ENCODE data around the gene NDUFB6.
"Not testable (repeated sequence)": the region's sequence is repeated elsewhere in the genome, so short reads cannot be mapped to it uniquely, and the experiment has no call there.

NDUFB6 gene

DNA sequence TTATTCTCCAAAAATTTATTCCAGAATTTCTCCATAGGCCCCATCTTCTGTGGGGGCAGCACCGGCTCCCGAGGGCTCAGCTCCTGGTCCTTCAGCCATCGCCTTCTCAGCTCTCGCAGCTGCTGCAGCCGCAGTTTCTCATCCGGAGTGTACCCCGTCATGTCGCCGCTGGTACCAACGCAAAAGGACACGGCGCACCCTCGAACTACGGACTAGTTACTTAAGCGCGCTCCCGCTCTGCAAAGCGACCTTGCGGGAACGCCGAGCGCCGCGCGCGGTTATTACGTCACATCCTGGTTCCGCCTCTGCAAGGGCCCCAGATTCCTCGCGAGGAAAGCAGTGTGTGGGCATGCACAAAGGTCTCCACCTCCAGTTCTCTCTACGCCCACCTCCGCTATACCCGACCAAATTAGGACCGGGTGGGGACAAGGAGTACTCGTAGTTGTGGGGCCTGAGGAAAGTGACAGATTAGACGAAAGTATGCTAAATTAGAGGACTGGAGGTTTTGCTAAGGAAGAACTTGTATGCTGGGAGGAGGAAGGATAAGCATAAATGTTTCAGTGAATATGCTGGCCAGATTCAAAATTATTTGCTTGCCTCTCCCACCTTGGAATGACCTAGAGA lies at the start of gene NDUFB6:
NDUFB6 (minus strand) TSS at position 260 of the 624 bp plus-strand sequence; CDS start at position 161, 99 bp downstream.
- H3K36me3 ChIP-seq (ENCODE audit: control insufficient read depth in 2 of 2, insufficient read depth in 2 of 2, low read length in 2 of 2): peaks cover under 1 to 4% of the 10 kb centered on the region in 2 donors
- H3K9ac ChIP-seq (ENCODE audit: low read length in 2 of 2): peak within 1 kb of the TSS; percentile 97
- H3K27me3 ChIP-seq (ENCODE audit: control insufficient read depth in 1 of 2, insufficient read depth in 2 of 2, low read length in 2 of 2): no peaks in the 10 kb centered on the region
- H3K4me3 ChIP-seq (ENCODE audit: low read length in 2 of 2): peak within 1 kb of the TSS; percentile 98 to 99
- peak within 1 kb of the TSS; percentile 93 for H3K27ac ChIP-seq (ENCODE audit: low read length)
- H3K4me1 ChIP-seq (ENCODE audit: control insufficient read depth, insufficient read depth, low read length): peaks cover 8% of the 10 kb centered on the region
- H3K9me3 ChIP-seq (ENCODE audit: control insufficient read depth in 2 of 2, low read length in 2 of 2): no peaks in the 10 kb centered on the region

DNA sequence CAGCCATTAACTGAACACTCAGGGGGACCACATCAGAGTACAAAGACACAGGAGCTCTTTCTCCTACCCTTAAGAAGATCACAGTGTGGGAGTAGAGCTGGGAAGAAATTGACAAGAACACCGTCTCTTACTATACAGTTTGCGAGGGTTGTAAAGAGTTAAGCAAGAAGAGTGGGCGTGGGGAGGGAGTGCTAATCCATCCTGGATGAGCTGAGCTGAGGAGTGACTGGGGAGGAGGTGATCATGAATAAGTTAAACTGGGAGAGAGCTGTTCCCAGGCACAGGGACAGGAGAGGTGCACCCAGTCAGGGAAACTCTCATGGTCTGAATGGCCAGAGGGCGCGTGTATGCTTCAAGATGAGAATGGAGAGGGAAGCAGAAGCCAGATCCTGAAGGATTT lies 45.3 kb upstream of the NDUFB6 start:
- Histone ChIP-seq H3K36me3 (ENCODE audit: control insufficient read depth in 2 of 2, insufficient read depth in 2 of 2, low read length in 2 of 2) (no peaks in the 10 kb centered on the region), H3K4me3 (ENCODE audit: low read length in 2 of 2) (no peak overlapping the region), H3K9ac (ENCODE audit: low read length in 2 of 2) (no peak overlapping the region), H3K27ac (ENCODE audit: low read length) (no peak overlapping the region), H3K27me3 (ENCODE audit: control insufficient read depth in 1 of 2, insufficient read depth in 2 of 2, low read length in 2 of 2) (peaks cover 0 to 2% of the 10 kb centered on the region in 2 donors), H3K9me3 (ENCODE audit: control insufficient read depth in 2 of 2, low read length in 2 of 2) (no peaks in the 10 kb centered on the region), H3K4me1 (ENCODE audit: control insufficient read depth, insufficient read depth, low read length) (no peaks in the 10 kb centered on the region)

DNA sequence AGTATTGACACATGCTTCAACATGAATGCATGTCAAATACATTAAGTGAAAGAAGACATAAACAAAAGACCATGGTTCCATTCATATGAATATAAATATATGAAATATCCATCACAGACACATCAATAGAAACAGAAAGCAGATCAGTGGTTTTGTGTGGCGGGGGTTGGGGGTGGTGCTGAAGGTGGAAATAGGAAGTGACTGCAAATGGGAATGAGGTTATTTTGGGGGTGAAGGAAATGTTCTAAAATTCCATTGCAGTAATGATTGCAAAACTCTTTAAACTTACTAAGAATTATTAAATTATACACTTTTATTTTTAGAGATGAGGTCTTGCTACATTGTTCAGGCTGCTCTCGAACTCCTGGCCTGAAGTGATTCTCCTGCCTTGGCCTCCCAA lies 33.9 kb upstream of the NDUFB6 start:
- Histone ChIP-seq H3K36me3 (ENCODE audit: control insufficient read depth in 2 of 2, insufficient read depth in 2 of 2, low read length in 2 of 2) (no peaks in the 10 kb centered on the region), H3K9me3 (ENCODE audit: control insufficient read depth in 2 of 2, low read length in 2 of 2) (peaks cover 0 to 2% of the 10 kb centered on the region in 2 donors), H3K27ac (ENCODE audit: low read length) (no peak overlapping the region), H3K4me3 (ENCODE audit: low read length in 2 of 2) (no peak overlapping the region), H3K9ac (ENCODE audit: low read length in 2 of 2) (no peak overlapping the region), H3K4me1 (ENCODE audit: control insufficient read depth, insufficient read depth, low read length) (no peaks in the 10 kb centered on the region), H3K27me3 (ENCODE audit: control insufficient read depth in 1 of 2, insufficient read depth in 2 of 2, low read length in 2 of 2) (no peaks in the 10 kb centered on the region)

DNA sequence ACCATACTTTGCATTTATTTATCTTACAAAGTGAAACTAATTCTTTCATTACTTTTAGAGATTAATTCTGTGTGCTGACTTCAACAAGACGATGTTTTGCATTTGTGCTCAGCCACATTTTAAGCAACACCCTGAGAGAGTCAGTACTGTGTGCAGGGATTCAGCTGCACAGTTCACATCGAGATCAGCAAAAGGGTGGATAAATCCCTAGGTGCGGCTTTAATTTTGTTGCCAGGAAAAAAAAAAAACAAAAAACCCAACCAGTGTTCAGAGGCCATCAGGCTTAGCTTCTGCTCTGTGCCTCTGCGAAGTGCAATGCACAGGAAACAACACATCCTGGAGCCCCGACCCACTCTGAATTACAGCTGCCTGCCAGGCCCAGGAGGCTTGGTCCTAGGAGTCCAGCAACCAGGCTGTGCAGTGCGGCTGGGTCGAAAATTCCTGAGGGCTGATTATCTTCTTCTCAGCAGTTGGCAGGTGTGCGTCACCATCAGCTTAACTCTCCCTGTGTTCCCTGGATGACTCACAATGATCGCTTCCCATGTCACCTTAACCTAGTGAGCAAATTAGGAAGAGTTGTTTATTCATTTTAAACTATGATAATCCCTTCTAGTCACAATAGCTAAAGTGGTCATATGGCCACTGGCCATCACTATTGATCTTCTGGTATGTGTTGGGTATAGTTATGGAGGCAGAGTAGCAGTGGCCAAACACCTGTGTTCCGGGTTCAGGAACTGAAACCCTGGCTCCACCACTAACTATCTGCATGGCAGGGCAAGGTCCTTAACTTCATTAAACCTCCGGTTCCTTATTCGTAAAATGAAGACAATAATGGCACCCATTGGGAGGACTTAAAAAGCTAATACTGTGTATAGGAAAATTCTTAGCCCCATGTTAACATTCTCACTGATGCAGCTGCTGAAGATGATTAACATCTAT lies 31.2 kb upstream of the NDUFB6 start:
- no peaks in the 10 kb centered on the region for H3K27me3 ChIP-seq (ENCODE audit: control insufficient read depth in 1 of 2, insufficient read depth in 2 of 2, low read length in 2 of 2)
- no peak overlapping the region for H3K27ac ChIP-seq (ENCODE audit: low read length)
- no peaks in the 10 kb centered on the region for H3K4me1 ChIP-seq (ENCODE audit: control insufficient read depth, insufficient read depth, low read length)

DNA sequence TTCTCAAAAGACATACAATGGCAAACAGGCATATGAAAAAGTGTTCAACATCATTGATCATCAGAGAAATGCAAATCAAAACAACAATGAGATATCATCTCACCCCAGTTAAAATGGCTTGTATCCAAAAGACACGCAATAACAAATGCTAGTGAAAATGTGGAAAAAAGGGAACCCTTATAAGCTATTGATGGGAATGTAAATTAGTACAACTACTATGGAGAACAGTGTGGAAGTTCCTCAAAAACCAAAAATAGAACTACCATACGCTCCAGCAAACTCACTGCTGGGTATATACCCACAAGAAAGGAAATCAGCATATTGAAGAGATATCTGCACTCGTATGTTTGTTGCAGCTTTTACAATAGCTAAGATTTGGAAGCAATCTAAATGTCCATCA lies 26.1 kb upstream of the NDUFB6 start:
- not testable (repeated sequence) for H3K27me3 ChIP-seq (ENCODE audit: control insufficient read depth in 1 of 2, insufficient read depth in 2 of 2, low read length in 2 of 2); H3K4me1 ChIP-seq (ENCODE audit: control insufficient read depth, insufficient read depth, low read length); H3K4me3 ChIP-seq (ENCODE audit: low read length in 2 of 2); H3K27ac ChIP-seq (ENCODE audit: low read length); H3K36me3 ChIP-seq (ENCODE audit: control insufficient read depth in 2 of 2, insufficient read depth in 2 of 2, low read length in 2 of 2); H3K9me3 ChIP-seq (ENCODE audit: control insufficient read depth in 2 of 2, low read length in 2 of 2); H3K9ac ChIP-seq (ENCODE audit: low read length in 2 of 2)

More for the DNA sequence above, 31.2 kb upstream of the NDUFB6 start:
- no peaks in the 10 kb centered on the region for H3K36me3 ChIP-seq (ENCODE audit: control insufficient read depth in 2 of 2, insufficient read depth in 2 of 2, low read length in 2 of 2)
- peaks cover 0 to 2% of the 10 kb centered on the region in 2 donors for H3K9me3 ChIP-seq (ENCODE audit: control insufficient read depth in 2 of 2, low read length in 2 of 2)
- H3K4me3 ChIP-seq (ENCODE audit: low read length in 2 of 2): no peak overlapping the region
- no peak overlapping the region for H3K9ac ChIP-seq (ENCODE audit: low read length in 2 of 2)

DNA sequence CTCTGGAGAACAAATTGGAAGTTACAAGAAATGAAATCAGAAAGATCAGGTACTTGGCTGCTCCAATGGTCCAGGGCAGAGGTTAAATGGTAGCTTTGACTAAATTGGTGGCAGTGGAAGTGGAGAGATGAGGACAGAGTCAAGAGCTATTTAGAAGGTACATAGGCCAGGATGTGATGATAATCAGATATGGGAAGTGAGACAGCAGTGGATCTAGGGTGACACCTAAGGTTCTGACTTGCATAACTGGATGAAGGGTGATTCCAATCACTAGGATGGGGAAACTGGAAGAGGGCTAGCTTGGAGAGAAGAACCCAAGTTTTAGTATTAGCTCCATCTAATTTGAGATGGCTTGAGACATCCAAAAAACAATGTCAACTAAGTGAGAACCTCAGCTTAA lies 24.0 kb upstream of the NDUFB6 start:
- no peaks in the 10 kb centered on the region for H3K4me1 ChIP-seq (ENCODE audit: control insufficient read depth, insufficient read depth, low read length)
- H3K27me3 ChIP-seq (ENCODE audit: control insufficient read depth in 1 of 2, insufficient read depth in 2 of 2, low read length in 2 of 2): no peaks in the 10 kb centered on the region
- no peak overlapping the region for H3K27ac ChIP-seq (ENCODE audit: low read length)
- no peaks in the 10 kb centered on the region for H3K9me3 ChIP-seq (ENCODE audit: control insufficient read depth in 2 of 2, low read length in 2 of 2)
- no peaks in the 10 kb centered on the region for H3K36me3 ChIP-seq (ENCODE audit: control insufficient read depth in 2 of 2, insufficient read depth in 2 of 2, low read length in 2 of 2)
- no peak overlapping the region for H3K9ac ChIP-seq (ENCODE audit: low read length in 2 of 2)
- H3K4me3 ChIP-seq (ENCODE audit: low read length in 2 of 2): no peak overlapping the region

DNA sequence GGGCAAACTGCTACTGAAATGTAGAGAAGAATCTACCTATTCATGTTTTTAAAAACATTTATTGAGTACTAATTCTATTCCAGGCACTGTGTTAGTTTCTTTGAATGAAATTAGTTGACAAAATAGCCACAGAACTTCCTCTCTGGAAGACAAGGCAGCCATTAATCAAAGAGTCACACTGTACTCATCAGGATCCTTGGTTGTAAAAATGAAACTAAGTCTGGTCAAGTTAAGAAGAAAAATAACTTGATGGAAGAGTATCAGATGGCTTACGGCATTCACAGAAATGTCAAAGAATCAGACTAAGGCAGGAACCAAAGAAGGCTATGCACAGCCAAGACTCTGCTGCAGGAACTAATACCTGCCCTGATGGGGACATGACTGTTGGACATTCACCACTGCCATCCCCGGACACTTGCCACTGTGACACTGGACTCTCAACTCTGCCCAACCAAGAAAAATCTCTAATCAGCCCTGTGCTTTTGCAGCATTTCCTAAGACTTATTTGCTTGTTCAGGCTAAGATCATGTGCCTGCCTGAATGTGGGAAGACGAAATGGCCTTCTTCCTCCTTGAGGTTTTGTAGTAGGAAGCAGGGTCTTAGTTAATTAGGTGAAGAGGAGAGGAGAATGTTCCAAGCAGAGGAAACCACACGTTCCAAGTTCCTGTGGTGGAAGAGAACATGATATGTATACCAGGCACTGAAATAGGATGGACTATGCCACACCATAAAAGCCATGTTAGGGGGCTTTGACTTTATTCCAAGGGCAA lies 23.3 kb upstream of the NDUFB6 start:
- Histone ChIP-seq H3K27me3 (ENCODE audit: control insufficient read depth in 1 of 2, insufficient read depth in 2 of 2, low read length in 2 of 2) (no peaks in the 10 kb centered on the region), H3K9ac (ENCODE audit: low read length in 2 of 2) (no peak overlapping the region), H3K27ac (ENCODE audit: low read length) (no peak overlapping the region), H3K4me1 (ENCODE audit: control insufficient read depth, insufficient read depth, low read length) (no peaks in the 10 kb centered on the region), H3K9me3 (ENCODE audit: control insufficient read depth in 2 of 2, low read length in 2 of 2) (no peaks in the 10 kb centered on the region), H3K36me3 (ENCODE audit: control insufficient read depth in 2 of 2, insufficient read depth in 2 of 2, low read length in 2 of 2) (no peaks in the 10 kb centered on the region), H3K4me3 (ENCODE audit: low read length in 2 of 2) (no peak overlapping the region)

DNA sequence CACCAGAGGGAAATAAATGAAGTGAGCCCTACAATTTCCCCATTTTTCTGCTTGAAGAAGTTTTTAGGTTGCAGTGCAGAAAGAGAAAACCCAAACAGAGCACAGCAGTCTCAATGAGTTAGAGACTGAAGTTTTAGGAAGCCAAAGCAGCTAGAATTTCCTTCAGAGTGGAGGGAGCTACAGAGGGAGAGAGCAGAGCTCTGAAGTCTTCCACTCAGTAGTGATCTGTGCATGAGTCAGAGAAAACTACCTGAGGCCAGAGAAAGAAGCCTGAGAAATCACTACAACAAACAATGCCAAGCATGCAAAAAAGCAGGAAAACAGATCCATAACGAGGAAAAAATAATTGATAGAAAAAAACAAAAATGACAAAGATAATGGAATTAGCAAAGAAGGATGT lies 17.9 kb upstream of the NDUFB6 start:
- Histone ChIP-seq H3K27ac (ENCODE audit: low read length) (no peak overlapping the region), H3K9me3 (ENCODE audit: control insufficient read depth in 2 of 2, low read length in 2 of 2) (no peaks in the 10 kb centered on the region)

DNA sequence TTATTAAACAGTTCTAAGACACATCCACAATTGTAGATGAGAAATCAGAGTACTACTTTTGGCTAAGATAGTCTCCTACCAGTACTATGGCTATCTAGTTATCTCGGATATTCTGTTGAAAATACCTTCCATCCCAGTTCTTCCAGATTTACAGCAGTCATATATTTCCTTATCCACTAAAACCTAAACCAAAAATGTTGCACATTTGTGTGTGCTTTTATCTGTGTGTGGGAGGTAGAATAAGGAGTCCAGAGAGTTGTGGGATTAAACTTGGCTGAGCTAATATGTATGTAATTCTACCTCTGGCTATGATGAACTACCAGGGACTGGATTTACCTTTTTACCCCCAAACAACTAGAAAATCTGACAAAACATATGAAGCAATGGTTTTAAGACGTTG lies 17.5 kb upstream of the NDUFB6 start:
- peaks cover 0 to 2% of the 10 kb centered on the region in 2 donors for H3K27me3 ChIP-seq (ENCODE audit: control insufficient read depth in 1 of 2, insufficient read depth in 2 of 2, low read length in 2 of 2)
- no peak overlapping the region for H3K27ac ChIP-seq (ENCODE audit: low read length)
- H3K4me3 ChIP-seq (ENCODE audit: low read length in 2 of 2): no peak overlapping the region
- H3K9me3 ChIP-seq (ENCODE audit: control insufficient read depth in 2 of 2, low read length in 2 of 2): no peaks in the 10 kb centered on the region
- H3K4me1 ChIP-seq (ENCODE audit: control insufficient read depth, insufficient read depth, low read length): no peaks in the 10 kb centered on the region
- H3K36me3 ChIP-seq (ENCODE audit: control insufficient read depth in 2 of 2, insufficient read depth in 2 of 2, low read length in 2 of 2): no peaks in the 10 kb centered on the region
- no peak overlapping the region for H3K9ac ChIP-seq (ENCODE audit: low read length in 2 of 2)

More for the DNA sequence above, 17.9 kb upstream of the NDUFB6 start:
- no peak overlapping the region for H3K9ac ChIP-seq (ENCODE audit: low read length in 2 of 2)
- no peaks in the 10 kb centered on the region for H3K36me3 ChIP-seq (ENCODE audit: control insufficient read depth in 2 of 2, insufficient read depth in 2 of 2, low read length in 2 of 2)
- H3K4me1 ChIP-seq (ENCODE audit: control insufficient read depth, insufficient read depth, low read length): no peaks in the 10 kb centered on the region
- no peak overlapping the region for H3K4me3 ChIP-seq (ENCODE audit: low read length in 2 of 2)
- peaks cover 0 to 2% of the 10 kb centered on the region in 2 donors for H3K27me3 ChIP-seq (ENCODE audit: control insufficient read depth in 1 of 2, insufficient read depth in 2 of 2, low read length in 2 of 2)

DNA sequence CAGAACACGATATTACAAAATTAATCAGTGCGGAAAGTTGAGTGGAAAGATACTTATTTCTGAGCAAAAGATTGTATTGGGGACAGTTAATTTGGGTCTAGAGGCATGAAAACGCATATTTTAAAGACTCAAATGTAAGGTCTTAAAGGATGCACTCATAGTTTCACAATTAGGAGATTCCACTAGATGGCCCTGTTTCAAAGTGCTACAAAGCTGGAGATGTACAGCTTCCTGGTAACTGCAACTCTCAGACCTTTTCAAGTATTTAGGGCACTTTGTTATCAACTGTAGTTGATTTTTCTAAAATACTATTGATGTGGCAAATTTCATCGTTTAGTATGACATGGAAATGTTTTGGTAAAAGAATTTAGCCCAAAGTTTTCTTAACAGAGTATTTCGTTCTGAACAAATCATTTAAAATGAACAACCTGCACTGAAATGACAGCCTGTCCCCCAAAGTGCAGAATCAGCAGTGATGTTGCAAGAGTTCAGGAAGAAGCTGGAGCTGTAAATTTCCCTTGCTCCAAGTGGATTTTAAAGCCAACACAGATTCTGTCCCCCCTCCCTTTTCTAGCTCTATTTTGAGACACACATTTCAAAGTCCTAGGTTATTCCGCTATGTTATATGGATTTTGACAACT lies 16.2 kb upstream of the NDUFB6 start:
- Histone ChIP-seq H3K4me3 (ENCODE audit: low read length in 2 of 2) (no peak overlapping the region), H3K9me3 (ENCODE audit: control insufficient read depth in 2 of 2, low read length in 2 of 2) (no peaks in the 10 kb centered on the region), H3K27ac (ENCODE audit: low read length) (no peak overlapping the region), H3K4me1 (ENCODE audit: control insufficient read depth, insufficient read depth, low read length) (no peaks in the 10 kb centered on the region), H3K27me3 (ENCODE audit: control insufficient read depth in 1 of 2, insufficient read depth in 2 of 2, low read length in 2 of 2) (peaks cover 0 to 2% of the 10 kb centered on the region in 2 donors), H3K9ac (ENCODE audit: low read length in 2 of 2) (no peak overlapping the region), H3K36me3 (ENCODE audit: control insufficient read depth in 2 of 2, insufficient read depth in 2 of 2, low read length in 2 of 2) (no peaks in the 10 kb centered on the region)
